Measurements from ENCODE around the gene DMRT1. TPM values are rescaled to one million over a fixed set of nuclear protein-coding genes. Genes with fewer than 3 reads are reported as not detected.

Gene DMRT1
- total RNA-seq, 1 experiment from 2014 or later, result not detected

- TF ChIP-seq PREB (CRISPR knock-in tag; IDR thresholded peaks at IDR 0.05; ENCODE audit: borderline replicate concordance), result no peak
- TF ChIP-seq E2F1 (CRISPR knock-in tag; IDR thresholded peaks at IDR 0.05), result no peak
- no peak for TF ChIP-seq ZNF317 (CRISPR knock-in tag; IDR thresholded peaks at IDR 0.05; ENCODE audit: borderline replicate concordance, low read depth)
- TF ChIP-seq ESRRA (CRISPR knock-in tag; IDR thresholded peaks at IDR 0.05; ENCODE audit: borderline replicate concordance), result no peak
- TF ChIP-seq JAZF1 (CRISPR knock-in tag; IDR thresholded peaks at IDR 0.05), result no peak
- Mint-ChIP-seq H3K36me3 (peaks cover 17% of the 10 kb centered on the region), H3K9me3 (peaks cover 30% of the 10 kb centered on the region), H3K27me3 (ENCODE audit: low read depth) (peaks cover 7% of the 10 kb centered on the region), H3K27ac (no peak overlapping the region), H3K4me3 (no peak overlapping the region), H3K4me1 (peaks cover 3% of the 10 kb centered on the region)
- POLR2A ChIA-PET, result no interaction called here
- ATAC-seq, result no peak
- no peak for DNase-seq (ENCODE audit: low spot score)
- CTCF ChIA-PET, result interaction anchor here (0.6 to 2.1 kb wide), 3 partner anchors 24 to 250 kb away, joined by 3 to 10 read pairs (median 6); no protein-coding TSS in a partner anchor
Measured at GRCh38 chr9:1002678-1003077, 161.2 kb downstream of the DMRT1 start.

GRCh38 chr9:1005043-1005667, 163.7 kb downstream of the DMRT1 start:
- Mint-ChIP-seq H3K4me1 (peaks cover 13% of the 10 kb centered on the region), H3K36me3 (peaks cover 2% of the 10 kb centered on the region), H3K9me3 (peaks cover 14% of the 10 kb centered on the region), H3K4me3 (no peak overlapping the region), H3K27me3 (ENCODE audit: low read depth) (peaks cover 17% of the 10 kb centered on the region), H3K27ac (no peak overlapping the region)
- ChIA-PET CTCF (interaction anchor here (0.6 to 2.1 kb wide), 40 partner anchors 14 to 859 kb away, joined by 3 to 37 read pairs (median 4); partner anchors contain the start of genes DMRT1, DMRT2 and DMRT3), POLR2A (no interaction called here)
- peak; percentile 83 for ATAC-seq
- TF ChIP-seq, protein P1, sequence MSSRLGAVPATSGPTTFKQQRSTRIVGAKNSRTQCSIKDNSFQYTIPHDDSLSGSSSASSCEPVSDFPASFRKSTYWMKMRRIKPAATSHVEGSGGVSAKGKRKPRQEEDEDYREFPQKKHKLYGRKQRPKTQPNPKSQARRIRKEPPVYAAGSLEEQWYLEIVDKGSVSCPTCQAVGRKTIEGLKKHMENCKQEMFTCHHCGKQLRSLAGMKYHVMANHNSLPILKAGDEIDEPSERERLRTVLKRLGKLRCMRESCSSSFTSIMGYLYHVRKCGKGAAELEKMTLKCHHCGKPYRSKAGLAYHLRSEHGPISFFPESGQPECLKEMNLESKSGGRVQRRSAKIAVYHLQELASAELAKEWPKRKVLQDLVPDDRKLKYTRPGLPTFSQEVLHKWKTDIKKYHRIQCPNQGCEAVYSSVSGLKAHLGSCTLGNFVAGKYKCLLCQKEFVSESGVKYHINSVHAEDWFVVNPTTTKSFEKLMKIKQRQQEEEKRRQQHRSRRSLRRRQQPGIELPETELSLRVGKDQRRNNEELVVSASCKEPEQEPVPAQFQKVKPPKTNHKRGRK (CRISPR knock-in tag; IDR thresholded peaks at IDR 0.05; ENCODE audit: borderline replicate concordance), result no peak
- TF ChIP-seq, protein P2, sequence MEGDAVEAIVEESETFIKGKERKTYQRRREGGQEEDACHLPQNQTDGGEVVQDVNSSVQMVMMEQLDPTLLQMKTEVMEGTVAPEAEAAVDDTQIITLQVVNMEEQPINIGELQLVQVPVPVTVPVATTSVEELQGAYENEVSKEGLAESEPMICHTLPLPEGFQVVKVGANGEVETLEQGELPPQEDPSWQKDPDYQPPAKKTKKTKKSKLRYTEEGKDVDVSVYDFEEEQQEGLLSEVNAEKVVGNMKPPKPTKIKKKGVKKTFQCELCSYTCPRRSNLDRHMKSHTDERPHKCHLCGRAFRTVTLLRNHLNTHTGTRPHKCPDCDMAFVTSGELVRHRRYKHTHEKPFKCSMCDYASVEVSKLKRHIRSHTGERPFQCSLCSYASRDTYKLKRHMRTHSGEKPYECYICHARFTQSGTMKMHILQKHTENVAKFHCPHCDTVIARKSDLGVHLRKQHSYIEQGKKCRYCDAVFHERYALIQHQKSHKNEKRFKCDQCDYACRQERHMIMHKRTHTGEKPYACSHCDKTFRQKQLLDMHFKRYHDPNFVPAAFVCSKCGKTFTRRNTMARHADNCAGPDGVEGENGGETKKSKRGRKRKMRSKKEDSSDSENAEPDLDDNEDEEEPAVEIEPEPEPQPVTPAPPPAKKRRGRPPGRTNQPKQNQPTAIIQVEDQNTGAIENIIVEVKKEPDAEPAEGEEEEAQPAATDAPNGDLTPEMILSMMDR (IDR thresholded peaks at IDR 0.05), result peak; percentile 36; the same call in 1 of the 2 replicates
- peak; percentile 29 for DNase-seq (ENCODE audit: low spot score)

GRCh38 chr9:1007312-1007711, 165.8 kb downstream of the DMRT1 start:
- DNase-seq (ENCODE audit: low spot score) (no peak), ATAC-seq (no peak)
- Mint-ChIP-seq H3K27me3 (ENCODE audit: low read depth) (peaks cover 17% of the 10 kb centered on the region), H3K4me1 (peaks cover 15% of the 10 kb centered on the region), H3K27ac (no peak overlapping the region), H3K4me3 (no peak overlapping the region), H3K36me3 (no peaks in the 10 kb centered on the region), H3K9me3 (no peaks in the 10 kb centered on the region)
- ChIA-PET POLR2A (no interaction called here), CTCF (no interaction called here)
- TF ChIP-seq GABPB1 (CRISPR knock-in tag; IDR thresholded peaks at IDR 0.05) (no peak), CBFB (CRISPR knock-in tag; IDR thresholded peaks at IDR 0.05; ENCODE audit: low read depth) (no peak), IRF2 (CRISPR knock-in tag; IDR thresholded peaks at IDR 0.05; ENCODE audit: borderline replicate concordance, low read depth) (no peak), NR1H2 (CRISPR knock-in tag; IDR thresholded peaks at IDR 0.05) (no peak), FOXP1 (CRISPR knock-in tag; IDR thresholded peaks at IDR 0.05; ENCODE audit: borderline replicate concordance) (no peak), TP53 (CRISPR knock-in tag; IDR thresholded peaks at IDR 0.05) (no peak), ZNF396 (CRISPR knock-in tag; IDR thresholded peaks at IDR 0.05; ENCODE audit: borderline replicate concordance) (no peak), AR (CRISPR knock-in tag; IDR thresholded peaks at IDR 0.05) (no peak), ZNF121 (CRISPR knock-in tag; IDR thresholded peaks at IDR 0.05) (no peak), ATF3 (CRISPR knock-in tag; conservative IDR thresholded peaks at IDR 0.05) (no peak)
- TF ChIP-seq, protein P3, sequence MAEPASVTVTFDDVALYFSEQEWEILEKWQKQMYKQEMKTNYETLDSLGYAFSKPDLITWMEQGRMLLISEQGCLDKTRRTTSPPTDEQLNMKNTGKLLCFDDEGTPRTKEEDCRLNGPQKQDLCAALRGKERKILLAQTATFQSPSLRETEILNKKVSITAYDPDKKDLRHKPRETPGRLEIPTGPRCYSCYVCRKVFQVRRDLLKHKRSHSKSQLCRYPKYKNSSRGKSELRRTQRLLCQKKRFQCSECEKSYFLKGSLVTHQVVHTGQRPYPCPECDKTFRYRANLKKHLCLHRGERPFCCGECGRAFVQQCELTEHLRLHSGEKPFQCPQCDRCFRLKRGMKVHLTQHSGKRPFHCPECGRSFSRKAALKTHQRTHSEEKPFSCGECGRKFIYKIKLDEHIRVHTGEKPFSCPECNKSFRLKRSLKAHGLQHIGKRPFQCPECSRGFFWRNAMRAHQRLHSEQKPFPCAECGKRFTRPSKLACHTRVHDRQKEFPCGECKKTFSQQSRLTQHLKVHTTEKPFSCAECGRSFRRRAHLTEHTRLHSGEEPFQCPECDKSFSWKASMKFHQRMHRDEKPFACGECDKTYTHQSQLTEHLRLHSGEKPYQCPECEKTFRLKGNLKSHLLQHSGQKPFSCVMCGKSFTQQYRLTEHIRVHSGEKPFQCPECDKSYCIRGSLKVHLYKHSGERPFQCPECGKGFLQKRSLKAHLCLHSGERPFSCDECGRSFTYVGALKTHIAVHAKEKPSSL (CRISPR knock-in tag; conservative IDR thresholded peaks at IDR 0.05), result no peak
- TF ChIP-seq, protein P4, sequence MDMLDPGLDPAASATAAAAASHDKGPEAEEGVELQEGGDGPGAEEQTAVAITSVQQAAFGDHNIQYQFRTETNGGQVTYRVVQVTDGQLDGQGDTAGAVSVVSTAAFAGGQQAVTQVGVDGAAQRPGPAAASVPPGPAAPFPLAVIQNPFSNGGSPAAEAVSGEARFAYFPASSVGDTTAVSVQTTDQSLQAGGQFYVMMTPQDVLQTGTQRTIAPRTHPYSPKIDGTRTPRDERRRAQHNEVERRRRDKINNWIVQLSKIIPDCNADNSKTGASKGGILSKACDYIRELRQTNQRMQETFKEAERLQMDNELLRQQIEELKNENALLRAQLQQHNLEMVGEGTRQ (CRISPR knock-in tag; IDR thresholded peaks at IDR 0.05), result no peak
